Measurements from ENCODE around the gene DHRS2.
A peak's percentile ranks its signal among the peaks of the same experiment; 100 is the strongest.
"Not testable (repeated sequence)": the region's sequence is repeated elsewhere in the genome, so short reads cannot be mapped to it uniquely, and the experiment has no call there.

DHRS2 gene, protein sequence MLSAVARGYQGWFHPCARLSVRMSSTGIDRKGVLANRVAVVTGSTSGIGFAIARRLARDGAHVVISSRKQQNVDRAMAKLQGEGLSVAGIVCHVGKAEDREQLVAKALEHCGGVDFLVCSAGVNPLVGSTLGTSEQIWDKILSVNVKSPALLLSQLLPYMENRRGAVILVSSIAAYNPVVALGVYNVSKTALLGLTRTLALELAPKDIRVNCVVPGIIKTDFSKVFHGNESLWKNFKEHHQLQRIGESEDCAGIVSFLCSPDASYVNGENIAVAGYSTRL

GRCh38 chr14:23636317-23637211 lies at the start of gene DHRS2:
TSS of gene DHRS2 (plus strand) at chr14:23636364. CDS start at chr14:23638865, 2,501 bp downstream.
- ATAC-seq (no peak), DNase-seq (no peak)

DNA sequence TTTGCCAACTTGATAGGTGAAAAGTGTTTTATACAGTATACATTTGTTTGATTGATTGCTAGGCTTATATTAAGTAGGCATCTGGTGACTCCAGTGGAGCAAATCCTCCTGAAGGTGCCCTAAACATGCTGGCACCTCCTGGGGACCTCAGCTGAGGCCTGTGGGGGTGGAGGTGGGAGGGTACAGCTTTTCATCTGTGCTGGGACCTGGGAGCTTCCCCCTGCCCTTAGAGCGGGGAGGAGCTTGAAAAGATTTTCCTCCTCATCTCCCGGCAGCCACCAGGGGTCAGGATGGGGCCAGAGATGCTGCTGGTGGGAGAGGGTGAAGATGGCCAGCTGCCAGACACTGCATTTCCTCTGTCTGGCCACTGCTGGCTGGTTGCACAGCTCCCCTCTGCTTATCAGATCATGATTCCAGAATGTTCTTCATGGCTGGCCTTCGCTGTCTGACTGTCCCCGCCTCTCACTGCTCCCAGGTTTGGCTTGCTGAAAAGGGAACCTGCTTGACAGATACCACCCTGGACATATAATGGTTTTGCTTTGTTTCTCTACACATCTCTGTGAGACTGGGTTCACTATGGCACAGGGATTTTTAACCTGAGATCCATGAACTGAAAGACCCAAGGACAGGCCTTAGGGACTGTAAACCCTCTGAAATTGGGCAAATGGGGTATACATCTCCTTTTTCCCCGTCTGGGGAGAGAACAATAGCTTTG lies 47.1 kb upstream of the DHRS2 start:
- ATAC-seq = peak; percentile 93
- peak; percentile 87 for DNase-seq

DNA sequence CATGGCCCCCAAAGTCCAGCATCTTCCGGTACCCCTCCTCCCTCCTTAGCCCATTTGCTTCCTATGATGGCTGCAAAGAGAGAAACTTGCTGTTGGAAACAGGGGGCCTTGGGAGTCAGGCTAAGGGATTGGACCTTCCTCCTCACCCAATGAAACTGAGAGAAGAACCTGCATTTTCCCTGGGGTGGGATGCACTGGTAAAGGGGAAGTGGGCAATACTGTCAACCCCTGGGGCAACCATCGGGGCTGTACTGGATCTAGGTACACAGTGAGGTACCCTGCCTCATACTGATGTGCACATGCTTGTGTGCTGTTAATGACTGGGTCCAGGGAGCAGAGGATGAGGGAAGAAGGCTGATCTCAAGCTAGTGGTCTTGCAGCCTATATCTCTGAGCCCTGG lies 46.6 kb upstream of the DHRS2 start:
- ATAC-seq (no peak), DNase-seq (no peak)

- ATAC-seq (no peak), DNase-seq (no peak)
Measured at GRCh38 chr14:23590198-23590597, 46.0 kb upstream of the DHRS2 start.

DNA sequence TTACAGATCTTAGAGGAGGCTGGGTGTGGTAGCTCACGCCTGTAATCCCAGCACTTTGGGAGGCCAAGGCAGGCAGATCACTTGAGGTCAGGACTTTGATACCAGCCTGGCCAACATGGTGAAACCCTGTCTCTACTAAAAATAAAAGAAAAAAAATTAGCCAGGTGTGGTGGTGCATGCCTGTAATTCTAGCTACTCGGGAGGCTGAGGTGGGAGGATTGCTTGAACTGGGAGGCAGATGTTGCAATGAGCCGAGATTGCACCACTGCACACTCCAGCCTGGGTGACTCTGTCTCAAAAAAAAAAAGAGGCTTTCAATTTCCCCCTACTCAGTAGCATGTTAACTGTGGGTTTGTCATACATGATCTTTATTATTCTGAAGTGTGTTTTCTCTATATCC lies 42.0 kb upstream of the DHRS2 start:
- not testable (repeated sequence) for DNase-seq, ATAC-seq

GRCh38 chr14:23600322-23600707 lies 35.8 kb upstream of the DHRS2 start:
- ATAC-seq (no peak), DNase-seq (no peak)

DNA sequence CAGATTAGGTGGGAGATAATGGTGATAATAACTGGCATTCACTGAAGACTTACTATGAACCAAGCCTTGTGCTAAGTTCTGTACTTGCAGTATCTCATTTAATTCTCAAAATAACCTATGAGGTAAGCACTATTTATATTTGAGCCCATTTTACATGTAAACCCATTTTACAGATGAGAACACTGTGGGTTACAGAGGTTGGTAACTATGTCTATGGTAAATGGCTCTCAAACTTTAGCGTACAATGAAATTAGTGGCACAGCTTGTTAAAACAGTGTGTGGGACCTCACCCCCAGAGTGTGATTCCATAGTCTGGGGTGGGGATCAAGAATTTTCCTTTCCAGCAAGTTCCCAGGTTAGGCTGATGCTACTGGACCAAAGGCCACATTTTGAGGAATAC lies 35.4 kb upstream of the DHRS2 start:
- DNase-seq (no peak), ATAC-seq (no peak)

GRCh38 chr14:23601424-23601823 lies 34.7 kb upstream of the DHRS2 start:
- no peak for ATAC-seq
- no peak for DNase-seq

DNA sequence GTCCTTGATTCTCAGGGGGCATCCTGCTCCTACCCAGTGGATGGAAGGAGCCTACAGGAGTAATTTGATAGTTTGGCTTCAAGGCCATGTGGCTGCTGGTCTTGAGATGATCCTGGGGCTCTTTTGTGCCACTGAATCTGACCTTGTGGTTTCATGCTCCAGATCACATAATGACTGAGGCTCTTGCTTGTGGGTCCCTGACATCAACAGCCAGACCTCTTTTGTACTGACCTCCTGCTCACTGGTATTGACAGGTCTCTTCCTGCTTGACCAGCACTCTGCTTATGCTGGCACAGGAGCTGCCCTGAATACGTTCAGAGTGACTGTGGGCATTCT lies 34.4 kb upstream of the DHRS2 start:
- ATAC-seq = no peak
- no peak for DNase-seq

DNA sequence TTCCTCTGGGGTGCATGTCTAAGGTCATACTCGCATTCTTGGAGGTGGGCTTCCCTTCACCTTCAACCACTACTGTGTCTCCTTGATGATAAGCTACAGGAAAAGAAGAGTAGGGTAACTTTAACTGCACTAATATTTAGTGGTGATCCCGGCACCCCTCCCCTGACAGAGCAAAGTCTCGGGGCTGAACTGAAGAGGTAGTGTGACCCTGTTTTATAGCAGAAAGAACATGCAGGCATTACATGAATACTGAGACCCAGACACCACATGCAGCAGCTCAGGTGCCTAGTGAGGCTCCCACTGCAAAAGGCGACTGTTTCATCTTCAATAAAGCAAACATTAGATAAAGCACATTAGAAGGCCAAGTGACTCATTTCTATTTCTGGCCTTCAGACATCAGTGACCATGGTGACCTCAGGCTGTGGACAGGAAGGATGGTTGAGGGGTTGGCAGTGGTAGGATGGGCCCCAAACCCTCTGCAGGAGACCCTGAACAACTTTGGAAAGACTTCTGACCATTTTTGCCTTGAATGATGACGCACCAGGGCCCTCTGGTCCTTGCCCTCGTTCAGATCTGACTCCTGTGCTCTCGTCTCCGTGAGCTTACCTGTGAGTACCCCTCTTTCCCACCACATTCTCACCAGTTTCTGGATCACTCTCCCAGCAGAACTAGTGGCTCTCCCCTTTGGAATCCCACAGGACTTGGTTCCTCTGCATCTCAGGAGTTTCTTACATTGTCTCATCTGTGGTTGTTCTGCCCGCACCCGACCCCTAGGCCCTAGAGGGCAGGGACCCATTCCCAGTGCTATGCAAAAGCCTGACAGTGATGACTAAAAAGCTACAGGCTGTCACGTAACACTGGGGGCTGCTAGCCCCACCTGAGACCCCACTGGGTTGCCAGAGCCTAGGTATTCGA lies 33.7 kb upstream of the DHRS2 start:
- ATAC-seq = no peak
- no peak for DNase-seq

- DNase-seq = no peak
- no peak for ATAC-seq
Measured at GRCh38 chr14:23603103-23603502, 33.1 kb upstream of the DHRS2 start.

- ATAC-seq (no peak), DNase-seq (no peak)
Measured at GRCh38 chr14:23604148-23604547, 32.0 kb upstream of the DHRS2 start.

GRCh38 chr14:23604675-23605170 lies 31.4 kb upstream of the DHRS2 start:
- ATAC-seq (no peak), DNase-seq (no peak)

DNA sequence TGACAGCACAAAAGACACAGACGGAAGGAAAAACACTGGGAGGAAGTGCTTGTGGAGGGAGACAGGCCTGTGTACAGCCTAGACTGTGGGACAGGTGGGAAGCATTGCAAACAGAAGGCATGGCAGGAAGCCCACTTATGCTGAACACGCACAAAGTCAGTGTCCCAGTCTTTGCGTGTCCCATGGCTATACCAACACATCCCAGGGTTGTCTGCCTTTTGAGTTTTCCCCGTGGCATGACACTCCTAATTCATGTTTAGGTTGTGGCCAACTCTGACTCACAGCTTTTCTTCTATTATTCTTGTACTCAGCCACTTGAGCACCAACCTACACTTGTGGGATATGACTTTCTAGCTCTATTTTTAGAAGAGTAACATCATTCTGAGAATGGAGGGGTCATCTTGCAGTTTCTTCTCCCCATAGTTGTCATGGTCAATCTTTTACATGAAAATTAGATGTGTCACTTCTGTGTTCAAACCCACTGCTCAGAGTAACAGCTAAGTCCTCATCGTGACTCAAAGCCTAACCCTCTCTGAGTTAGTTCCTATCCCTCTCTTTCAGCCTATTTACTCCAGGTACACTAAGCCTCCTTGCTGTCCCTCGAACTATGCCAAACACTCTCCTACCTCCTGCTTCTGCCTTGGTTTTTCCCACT lies 30.1 kb upstream of the DHRS2 start:
- ATAC-seq (peak; percentile 90), DNase-seq (peak; percentile 13)

DNA sequence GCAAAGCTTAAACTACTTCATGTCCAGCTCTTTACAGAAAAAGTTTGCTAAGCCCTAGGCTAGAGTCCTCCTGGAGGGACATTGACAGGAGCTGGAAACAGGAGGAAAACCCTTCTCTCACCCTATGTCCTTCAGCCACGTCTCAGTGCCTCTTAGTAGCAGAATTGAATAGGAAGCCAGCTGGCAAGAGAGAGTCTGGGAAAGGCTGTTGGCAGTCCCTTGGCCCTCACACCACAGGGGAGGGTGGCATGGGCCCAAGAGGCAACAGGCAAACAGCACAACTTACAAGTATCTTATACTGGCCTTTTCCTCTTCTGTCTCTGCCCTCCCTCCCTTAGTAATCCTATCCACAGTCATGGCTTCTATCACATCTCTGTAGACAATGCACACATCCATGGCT lies 27.7 kb upstream of the DHRS2 start:
- DNase-seq (no peak), ATAC-seq (no peak)

DNA sequence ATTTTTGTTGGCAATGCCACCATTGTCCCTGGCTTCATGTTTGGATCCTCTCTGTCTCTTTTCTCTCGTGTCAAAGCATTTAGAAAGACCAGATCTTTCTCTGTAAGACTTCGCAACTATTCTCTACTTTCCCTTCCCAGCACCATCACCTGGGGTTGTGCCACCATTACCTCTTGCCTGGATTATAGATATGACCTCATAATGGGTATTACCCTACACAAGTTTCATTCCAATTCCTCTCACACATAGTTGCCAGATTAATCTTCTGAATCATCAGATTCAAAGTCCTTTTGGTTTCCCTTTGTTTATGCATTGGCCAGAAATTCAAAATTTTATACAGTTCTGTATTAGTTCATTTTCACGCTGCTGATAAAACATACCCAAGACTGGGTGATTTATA lies 27.2 kb upstream of the DHRS2 start:
- DNase-seq = no peak
- no peak for ATAC-seq

- DNase-seq = not testable (repeated sequence)
Measured at GRCh38 chr14:23609411-23610089, 26.6 kb upstream of the DHRS2 start.

DNA sequence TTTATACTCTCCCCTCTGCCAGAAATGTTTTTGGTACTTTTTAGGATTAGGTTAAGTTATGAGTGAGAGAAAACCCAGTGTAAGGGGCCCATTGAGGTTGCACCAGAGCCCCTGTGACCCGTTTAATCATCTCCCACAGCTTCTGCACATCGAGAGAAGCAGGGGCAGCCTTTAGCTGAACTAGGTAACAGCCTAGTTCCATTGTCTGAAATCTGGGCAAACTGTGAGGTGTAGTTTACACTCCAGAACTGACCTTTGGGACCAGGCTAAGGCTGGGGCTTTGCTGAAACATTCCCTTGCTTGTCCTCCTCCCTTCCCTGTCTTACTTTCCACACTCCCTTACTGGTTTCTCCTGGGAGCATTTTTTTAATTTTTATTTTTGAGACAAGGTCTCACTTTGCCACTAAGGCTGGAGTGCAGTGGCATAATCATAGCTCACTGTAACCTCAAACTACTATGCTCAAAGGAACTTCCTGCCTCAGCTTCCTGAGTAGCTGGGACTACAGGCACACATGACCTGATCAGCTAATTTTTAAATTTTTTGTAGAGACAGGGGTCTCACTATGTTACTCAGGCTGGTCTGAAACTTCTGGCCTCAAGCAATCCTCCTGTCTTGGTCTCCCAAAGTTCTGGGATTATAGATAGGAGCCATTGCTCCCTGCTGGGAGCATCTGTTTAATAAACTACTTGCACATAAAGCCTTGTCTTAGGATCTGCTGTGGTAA lies 25.9 kb upstream of the DHRS2 start:
- no peak for ATAC-seq
- no peak for DNase-seq

More at GRCh38 chr14:23609411-23610089, 26.6 kb upstream of the DHRS2 start:
- ATAC-seq = not testable (repeated sequence)

- ATAC-seq (no peak), DNase-seq (no peak)
Measured at GRCh38 chr14:23610815-23611289, 25.3 kb upstream of the DHRS2 start.

- ATAC-seq = no peak
- no peak for DNase-seq
Measured at GRCh38 chr14:23612354-23612732, 23.8 kb upstream of the DHRS2 start.
